Stimulated activated CD4-positive, alpha-beta T cell treated with anti-CD3 and anti-CD28 coated beads, Interleukin-12 subunit alpha, Interleukin-12 subunit beta, amount 100 ng/mL, for 4 hours (primary cell): ENCODE data around the gene PATJ.
"Not testable (repeated sequence)": the region's sequence is repeated elsewhere in the genome, so short reads cannot be mapped to it uniquely, and the experiment has no call there.

Source experiments
- DNase-seq: peaks from one replicate; pipeline ENCODE4 v3.0.0-alpha.2; 2020

Gene PATJ

DNA sequence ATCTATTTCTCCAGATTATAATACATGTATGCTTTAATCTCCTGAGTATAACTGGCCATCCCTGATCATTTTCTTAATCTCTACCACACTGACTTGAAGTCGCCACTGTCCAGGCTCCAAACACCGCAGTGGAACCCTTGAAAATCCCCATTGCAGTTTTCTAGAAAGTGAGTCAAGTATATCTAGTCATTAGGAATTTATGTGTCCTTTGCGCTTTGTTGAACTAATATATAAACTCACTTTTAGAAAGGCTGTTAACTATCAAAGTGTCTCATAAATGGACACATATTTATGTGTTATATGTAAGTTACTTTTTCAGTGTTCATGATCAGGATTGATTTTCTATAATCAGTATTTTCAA, 211.5 kb downstream of the PATJ start:
- no peak for DNase-seq

DNA sequence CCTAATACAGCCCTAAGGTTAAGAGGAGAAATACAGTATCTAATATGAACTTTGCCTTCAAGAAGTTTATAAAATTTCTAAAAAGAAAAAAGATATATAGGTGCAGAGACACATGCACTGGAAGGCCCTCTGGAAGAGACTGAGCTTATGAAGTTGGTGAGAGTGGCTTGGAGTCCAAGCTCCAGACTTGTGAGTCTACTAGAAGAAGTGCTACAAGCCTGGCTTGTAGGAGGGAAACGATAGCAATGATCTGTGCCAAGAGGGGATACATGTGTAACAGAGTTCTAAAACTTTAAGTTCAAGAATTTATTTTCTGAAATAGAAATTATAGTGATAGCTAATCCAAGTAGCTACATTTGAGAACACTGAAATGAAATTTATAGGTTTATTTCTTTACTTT, 213.0 kb downstream of the PATJ start:
- no peak for DNase-seq

DNA sequence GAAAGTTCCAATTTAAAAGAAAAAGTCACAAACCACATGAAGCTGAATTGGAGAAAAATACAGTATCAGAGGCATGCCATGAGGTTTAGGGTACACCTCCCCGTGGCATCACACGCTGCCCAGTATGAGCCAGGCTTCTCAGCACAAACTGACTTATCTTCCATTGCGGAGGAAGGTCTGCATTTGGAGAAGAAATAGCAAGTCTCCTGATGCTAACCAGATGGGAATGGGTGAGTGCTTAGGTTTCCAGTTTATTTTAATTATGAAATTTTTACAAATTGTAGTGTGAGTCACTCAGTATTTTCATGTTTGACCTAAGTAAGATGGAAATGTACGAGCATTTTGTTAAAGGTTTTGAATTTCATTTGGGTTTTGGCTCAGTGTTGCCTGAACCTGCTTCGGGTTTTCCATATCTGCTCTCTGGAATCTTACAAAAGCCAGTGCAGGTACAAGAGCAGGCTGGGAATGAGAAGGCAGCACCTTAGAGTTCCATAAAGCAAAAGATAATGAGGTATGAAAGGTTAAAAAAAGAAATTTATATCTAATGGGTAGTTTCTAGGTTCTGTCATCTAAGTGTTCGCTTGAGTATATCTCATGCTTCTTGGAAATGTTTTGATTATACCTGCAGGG, 213.9 kb downstream of the PATJ start:
- no peak for DNase-seq

DNA sequence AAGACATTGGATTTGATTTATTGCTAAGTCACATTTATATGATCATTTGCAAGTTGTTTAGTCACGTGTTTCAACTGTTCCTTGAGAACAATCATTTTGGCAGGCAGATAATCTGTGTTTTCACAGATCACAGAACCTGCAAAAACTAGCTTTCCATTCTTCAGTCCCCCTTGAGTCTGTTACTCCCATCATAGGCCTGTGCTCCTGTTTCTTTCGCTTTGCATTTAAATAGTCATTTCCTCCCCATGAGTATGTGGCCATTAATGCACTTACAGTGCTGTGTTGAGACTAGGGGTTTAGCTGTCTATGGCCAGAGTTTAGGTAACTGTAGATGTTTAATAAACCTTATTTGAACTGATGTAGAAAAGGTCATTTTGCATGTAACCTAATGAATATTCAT, 214.5 kb downstream of the PATJ start:
- no peak for DNase-seq

DNA sequence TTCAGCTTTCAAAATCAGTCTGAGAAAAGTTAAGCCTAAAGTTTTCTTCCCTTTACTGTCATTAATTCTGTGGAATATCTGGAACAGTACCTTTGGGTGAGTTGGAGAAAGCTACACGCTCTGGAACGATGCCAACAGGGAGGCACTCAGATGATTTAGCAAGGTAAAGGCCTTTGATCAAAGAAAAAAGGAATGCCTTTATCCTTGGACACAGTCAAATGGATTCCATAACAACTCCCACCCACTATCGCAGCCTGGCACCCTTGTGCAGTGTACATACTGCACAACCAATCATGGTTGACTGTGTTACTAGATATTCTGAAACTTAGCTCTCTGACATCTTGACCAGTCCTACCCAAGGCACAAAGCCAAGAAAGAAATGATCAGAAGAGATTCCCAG, 218.7 kb downstream of the PATJ start:
- DNase-seq = no peak

DNA sequence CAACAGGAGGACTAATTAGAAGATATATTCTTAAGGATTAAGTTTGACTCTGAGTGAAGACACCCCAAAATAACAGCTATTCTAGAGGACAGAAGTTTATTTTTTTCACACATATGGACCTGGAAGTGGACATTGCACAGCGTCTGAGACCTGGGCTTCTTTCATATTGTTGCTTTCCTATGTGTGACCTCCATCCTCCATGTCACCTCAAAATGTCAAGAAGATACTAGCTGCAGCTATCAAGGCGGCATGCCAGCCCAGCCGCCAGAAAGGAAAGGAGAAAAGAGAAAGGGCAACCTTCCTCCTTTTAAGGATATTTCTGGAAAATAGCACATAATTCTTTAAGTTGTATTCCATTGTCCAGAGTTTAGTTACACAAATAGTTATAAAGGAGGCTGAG, 220.4 kb downstream of the PATJ start:
- no peak for DNase-seq

DNA sequence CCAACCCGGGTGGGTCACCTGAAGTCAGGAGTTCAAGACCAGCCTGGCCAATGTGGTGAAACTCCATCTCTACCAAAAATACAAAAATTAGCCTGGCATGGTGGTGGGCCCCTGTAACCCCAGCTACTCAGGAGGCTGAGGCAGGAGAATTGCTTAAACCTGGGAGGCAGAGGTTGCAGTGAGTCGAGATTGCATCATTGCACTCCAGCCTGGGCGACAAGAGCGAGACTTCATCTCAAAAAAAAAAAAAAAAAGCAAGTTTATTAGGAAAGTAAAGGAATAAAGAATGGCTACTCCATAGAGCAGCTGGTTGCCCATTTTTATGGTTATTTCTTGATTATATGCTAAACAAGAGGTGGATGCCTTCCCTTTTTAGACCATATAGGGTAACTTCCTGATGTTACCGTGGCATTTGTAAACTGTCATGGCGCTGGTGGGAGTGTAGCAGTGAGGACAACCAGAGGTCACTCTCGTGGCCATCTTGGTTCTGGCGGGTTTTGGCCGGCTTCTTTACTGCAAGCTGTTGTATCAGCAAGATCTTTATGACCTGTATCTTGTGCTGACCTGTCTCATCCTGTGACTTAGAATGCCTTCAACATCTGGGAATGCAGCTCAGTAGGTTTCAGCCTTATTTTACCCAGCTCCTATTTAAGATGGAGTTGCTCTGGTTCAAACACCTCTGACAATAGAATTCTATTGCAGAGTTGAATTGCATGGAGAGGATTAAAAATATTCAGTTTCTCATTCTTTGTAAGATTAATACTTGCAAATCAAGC, 224.4 kb downstream of the PATJ start:
- not testable (repeated sequence) for DNase-seq

DNA sequence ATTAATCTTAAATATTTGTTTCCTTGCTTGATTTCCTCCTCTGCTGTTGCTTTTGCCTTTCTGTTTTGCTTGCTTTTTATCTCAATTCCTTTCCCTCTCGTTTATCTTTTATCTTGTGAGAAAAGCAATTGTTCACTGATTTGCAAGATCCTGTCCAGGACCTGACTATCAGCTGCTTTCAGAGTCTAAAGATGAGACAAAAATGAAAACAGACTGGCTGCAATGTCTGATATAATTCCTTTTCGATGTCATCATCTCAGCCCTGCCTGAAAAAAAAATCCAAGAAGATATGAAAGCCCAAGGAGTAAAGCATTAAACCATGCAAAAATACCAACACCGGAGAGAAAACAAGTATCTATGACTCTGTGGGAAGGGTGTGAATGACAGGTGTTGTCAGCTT, 225.5 kb downstream of the PATJ start:
- DNase-seq = no peak

DNA sequence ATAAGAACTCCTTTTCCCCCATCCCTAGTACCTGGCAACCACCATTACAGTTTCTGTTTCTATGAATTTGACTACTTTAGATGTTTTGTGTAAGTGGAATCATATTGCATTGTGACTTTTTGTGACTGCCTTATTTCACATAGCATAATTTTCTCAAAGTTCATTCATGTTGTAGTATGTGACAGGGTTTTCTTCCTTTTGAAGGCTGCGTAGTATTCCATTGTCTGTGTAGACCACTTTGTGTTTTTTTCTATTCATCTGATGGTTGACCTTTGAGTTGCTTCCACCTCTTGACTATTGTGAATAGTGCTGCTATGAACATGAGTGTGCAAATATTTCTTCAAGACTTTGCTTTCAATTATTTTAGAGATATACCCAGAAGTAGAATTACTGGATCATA, 226.6 kb downstream of the PATJ start:
- no peak for DNase-seq

DNA sequence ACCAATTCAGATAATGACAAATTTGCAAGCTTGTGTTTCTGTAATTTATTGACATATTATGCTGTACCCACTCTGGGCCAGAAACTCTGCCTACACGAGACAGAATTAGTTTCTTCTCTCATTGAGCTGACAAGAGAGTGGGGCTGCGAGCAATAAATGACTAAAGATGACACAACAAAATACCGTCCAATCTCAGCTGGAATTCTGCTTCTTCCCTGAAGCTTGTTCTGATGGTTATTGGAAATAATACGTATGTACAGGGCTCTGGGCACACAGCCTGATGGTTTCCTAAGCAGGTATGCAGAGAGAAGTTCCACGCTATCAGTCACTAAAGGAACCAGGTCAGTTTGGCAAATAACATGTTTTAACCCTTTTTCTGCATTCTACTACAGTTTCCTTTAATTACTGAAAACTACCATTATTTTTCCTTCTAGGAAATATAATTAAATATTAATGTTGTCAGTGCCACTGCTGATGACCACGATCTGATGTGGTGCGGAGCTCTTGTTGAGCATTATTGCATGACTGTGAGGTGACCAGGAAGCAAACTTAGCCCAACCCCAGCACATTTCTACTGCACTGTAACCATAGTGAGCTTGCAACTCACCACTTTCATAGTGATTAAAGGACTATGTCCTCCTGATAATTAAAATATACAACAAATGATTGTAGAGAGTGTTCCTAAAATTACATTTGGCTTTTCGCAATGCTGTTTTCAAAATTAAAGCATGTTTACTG, 231.0 kb downstream of the PATJ start:
- DNase-seq = no peak

DNA sequence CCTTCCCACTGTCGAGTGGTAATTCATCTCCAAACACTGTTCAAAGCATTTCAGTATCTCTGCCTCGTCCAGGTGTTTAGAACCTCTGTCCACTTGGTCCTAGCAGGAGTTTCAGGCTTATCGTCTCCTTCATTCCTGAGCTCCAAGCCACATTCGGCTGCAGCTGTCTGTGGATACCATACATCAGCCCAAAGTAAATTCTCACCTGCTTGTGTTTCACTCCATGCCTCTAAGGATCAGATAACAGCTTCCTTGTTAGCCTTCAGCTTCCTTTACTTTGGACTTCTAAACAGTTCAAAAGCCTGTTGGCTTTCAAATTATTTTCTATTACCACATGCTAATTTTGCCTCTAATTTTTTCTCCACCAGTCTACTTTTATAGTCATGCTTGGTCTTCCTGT, 233.4 kb downstream of the PATJ start:
- no peak for DNase-seq

DNA sequence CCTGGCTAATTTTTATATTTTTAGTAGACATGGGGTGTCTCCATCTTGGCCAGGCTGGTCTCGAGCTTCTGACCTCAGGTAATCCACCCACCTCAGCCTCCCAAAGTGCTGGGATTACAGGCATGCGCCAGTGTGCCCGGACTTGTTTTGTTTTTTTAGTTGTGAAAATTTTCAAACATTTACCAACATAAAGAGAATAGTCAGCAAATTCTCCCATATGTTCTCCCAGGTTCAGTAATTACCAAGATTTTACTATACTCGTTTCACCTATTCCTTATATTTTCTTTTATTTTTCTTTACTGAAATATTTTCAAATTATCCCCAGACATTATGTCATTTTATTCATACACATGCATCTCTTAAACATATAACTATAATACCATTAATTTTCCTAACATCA, 234.3 kb downstream of the PATJ start:
- DNase-seq = no peak

DNA sequence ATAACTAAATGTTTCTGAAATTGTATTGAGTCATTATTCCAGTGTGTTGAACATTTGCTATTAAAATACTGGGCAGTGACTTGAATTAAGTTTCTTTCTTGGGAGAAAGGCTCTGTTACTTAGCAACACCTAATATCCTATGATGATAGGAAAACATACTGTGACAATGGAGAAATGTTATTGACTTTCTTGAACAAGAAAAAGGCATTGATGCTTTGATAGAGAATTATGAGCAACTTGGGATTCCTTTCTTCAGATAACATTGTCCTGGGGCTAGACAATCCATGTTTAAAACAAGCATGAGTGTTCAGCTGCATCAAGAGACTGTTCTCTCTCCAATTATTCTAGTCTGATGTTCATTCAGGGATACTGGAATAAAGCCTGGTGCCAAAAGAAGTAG, 236.5 kb downstream of the PATJ start:
- no peak for DNase-seq

DNA sequence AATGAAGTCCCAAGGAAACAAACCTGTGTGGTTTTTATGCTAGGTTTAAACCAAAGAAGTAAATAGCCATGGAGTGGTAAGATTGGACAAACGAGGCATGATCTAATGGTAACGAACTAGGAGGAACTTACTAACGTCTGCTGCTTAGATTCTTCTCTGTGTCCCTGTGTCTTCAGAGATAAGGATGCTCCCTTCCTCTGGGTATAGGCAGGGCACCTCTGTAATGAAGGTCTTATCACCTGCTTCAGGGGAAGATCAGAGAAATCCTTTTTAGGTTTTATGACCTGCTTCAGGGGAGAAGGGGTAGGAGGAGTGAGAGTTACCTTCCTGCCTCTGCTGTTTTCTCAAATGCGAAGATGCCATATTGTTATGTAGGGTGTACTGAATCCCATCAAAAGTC, 237.4 kb downstream of the PATJ start:
- DNase-seq = no peak

DNA sequence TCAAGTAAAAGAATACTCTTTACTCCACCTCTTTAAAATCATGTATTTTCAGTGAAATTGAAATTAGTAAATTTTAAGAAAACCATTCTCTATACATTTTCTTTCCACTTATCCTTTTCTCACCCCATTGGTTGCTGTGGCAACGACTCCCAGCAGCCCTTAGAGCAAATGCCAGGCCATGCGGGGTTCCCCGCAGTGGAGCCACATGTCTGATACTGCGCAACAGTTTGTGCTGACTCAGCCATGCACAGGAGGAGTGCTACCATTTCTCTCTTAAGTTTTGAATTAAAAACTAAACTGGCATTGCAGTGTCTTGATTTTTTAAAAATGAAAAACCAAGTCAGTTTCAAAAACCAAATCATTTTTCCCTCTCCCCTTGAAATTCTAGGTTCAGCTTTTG, 238.3 kb downstream of the PATJ start:
- no peak for DNase-seq

DNA sequence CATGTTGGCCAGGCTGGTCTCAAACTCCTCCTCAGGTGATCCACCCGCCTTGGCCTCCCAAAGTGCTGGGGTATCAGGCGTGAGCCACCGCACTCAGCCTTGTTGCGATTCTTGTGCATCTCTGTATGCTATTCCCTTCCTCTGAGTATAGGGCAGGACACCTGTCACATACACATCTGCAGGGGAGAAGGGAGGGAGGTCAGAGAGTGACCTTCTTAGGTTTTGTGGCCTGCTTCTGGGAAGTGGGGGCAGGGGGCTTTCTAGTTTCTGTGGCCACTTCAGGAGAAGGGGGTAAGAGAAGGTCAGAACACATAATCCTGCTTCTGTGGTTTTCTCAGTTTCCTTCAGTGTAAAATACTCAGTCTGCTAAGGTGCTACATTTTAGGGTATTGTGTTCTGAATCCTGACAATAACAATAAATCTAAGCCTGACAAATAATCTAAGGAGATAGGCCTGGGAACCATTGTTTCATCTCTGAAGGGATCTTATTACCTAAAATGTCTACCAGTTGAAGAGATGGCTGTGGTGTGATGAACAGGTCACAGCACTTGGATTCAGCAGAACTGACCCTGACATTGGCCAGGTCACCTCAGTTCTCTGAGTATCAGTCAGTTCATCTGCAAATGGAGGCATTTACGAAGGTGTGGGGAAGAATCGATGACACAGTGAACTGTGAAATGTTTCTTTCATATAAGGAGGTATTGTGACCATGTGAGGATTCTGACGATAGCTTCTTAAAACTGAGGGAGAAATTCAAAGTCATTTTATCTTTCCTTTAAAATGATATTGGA, 239.8 kb downstream of the PATJ start:
- DNase-seq = no peak

DNA sequence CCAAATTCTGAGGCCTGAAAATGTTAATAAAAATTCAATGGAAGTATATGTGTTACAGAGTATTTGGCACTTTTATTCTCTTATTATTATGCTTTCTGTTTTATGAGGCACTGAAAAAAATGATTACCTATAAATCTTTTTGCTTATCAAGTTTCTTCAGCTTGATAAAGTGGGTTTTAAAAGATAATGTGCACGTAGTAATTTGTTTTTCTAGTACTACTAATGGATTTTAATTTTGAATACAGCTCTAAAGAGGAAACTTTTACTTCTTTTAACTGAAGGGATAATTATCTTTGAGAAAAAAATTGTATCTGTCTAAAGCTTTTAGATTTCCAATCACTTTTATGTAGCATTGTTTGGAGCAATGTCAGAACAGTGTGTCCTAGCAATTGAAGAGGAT, 241.0 kb downstream of the PATJ start:
- DNase-seq = no peak

DNA sequence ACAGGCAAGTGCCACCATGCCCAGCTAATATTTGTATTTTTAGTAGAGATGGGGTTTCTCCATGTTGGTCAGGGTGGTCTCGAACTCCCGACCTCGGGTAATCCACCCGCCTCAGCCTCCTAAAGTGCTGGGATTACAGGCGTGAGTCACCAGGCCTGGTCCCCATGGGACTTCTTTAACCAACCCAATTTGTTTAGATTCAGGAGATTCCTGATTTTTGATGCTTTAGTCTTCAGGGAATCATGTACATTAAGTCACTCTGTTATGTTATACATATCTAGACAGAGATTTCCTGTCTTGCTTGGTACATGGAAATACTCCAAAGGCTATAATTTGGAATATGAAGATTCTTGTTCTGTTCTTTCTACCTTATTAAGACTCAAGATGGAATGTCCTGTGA, 250.0 kb downstream of the PATJ start:
- DNase-seq = no peak

DNA sequence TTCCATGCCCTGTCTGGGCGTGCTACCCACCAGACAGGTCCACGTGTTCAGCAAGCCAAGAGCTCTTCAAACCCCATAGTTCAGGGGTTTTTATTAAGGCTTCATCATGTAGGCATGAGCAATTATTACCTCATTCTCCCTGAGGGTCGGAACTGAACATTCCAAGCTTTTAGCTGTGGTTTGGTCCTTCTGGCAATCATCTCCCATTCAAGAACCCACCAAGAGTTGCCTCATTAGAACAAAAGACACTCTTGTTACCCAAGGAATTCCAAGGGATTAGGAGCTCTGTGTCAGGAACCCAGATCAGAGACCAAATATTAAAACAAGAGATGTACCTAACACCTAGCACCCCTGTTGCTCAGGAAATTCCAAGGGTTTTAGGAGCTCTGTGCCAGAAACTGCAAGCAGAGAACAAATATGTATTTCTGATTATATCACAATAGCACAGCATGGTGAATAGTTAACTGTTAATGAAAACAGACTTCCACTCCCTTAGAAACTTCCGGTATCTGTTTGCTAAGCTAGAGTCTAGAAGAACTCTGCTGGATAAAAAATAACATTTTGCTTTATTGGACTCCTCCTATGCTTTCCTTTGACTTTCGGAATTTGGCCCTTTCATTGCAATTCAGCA, 251.2 kb downstream of the PATJ start:
- DNase-seq = no peak

DNA sequence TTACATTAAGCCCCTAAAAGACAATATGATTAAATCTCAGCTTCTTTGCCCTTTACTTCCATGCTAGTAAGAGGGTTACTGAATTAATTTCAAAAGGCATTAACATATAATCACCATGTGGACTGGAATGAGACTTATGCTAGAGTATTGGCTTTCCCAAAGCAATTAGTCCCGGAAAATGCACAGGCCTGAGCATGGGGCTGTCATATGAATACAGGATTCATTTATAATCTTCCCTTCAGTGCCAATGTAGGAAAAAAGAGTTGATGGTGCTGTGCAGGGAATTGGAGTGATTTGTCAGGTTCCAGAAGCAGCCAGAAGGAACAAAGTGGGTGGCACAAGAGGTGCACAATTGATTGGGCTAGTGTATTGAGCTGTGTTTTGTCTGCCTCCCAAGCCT, 253.4 kb downstream of the PATJ start:
- DNase-seq = no peak

DNA sequence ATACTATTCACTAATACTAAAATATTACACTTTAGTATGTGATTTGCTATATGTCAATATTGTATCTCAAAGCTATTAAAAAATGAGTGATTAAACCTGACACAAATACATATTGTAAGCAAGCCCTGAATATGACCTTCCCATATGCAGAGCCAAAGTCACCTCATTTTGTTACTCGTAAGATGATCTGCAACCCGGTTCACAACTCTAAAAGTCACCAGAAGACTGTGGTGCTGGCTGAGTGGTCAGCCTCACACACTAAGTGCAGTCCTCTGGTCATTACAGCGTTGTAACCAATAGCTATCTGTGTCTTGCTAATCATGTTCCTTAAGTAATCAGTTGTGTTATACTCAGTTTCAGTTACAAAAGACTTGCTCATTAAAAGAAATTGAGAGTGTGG, 254.8 kb downstream of the PATJ start:
- no peak for DNase-seq

DNA sequence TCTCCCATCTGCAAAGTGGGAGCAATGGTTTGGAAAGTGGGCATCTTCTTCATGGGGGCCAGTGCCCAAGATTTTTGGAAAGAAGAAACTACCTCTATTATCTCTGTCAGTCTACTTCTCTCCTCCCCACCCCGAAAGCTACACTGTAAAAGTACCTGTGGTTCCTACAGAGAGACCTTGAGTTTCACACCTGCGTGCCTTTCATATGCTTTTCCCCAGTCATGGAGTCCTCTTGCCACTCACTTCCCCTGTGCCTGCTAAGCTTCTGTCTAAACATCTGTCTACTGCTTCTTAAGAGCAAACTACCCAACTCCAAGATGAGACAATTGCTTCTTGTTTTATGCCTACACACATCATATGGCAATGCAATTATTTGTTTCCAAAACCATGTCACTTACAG, 261.5 kb downstream of the PATJ start:
- no peak for DNase-seq

DNA sequence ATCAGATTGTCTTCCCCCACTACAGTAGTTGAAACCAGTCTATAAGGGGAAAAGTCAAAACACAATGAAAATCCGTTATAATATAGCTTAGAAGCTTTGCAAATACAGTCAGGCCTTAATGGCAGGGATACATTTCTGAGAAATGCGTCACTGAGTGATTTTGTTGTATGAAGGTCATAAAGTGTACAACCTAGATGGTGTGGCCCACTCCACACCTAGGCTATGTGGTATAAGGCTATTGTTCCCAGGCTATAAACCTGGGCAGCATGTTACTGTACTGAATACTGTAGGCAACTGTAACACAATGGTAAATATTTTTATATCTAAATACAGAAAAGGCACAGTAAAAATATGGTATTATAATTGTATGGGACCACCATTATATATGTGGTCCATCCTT, 264.4 kb downstream of the PATJ start:
- no peak for DNase-seq
